Thyroid gland (tissue), 4 donors: ENCODE results near the gene MYOCOS. TPM values are rescaled to one million over a fixed set of nuclear protein-coding genes. Genes with fewer than 3 reads are reported as not detected.

Experiments used
- DNase-seq, 2 donors: peaks; one replicate each; pipeline ENCODE4 v3.0.0-alpha.2; 2019
- H3K27ac ChIP-seq, 3 donors: fragments of 200-600 bp; sonication (generic); 1 replicate in 2 of 3; 2 replicates in 1 of 3; pipeline ENCODE4 v1.5.1; 2016 to 2019; ENCODE audit warnings: mild to moderate bottlenecking in 1 of 3, moderate library complexity in 1 of 3
- H3K27me3 ChIP-seq: fragments of 200-600 bp; sonication (generic); one replicate; pipeline ENCODE4 v1.5.1; 2019
- H3K36me3 ChIP-seq, 2 donors: fragments of 200-600 bp; sonication (generic); one replicate each; pipeline ENCODE4 v1.5.1; 2016 to 2019
- H3K4me1 ChIP-seq, 2 donors: fragments of 200-600 bp; sonication (generic); one replicate each; pipeline ENCODE4 v1.5.1; 2017 to 2019
- H3K4me3 ChIP-seq, 3 donors: fragments of 200-600 bp; sonication (generic); replicated peaks in 1 of 3; 1 replicate in 2 of 3; 2 replicates in 1 of 3; pipeline ENCODE4 v1.5.1; 2016; ENCODE audit warnings: mild to moderate bottlenecking in 1 of 3
- H3K9me3 ChIP-seq: fragments of 200-600 bp; sonication (generic); one replicate; pipeline ENCODE4 v1.5.1; 2017
- CTCF ChIP-seq, 6 experiments: fragments of 200-600 bp in 3 of 6; fragments of 450-650 bp in 3 of 6; sonication (generic) in 3 of 6; IDR thresholded peaks; one replicate each; pipeline ENCODE4 v1.5.1; 2016 to 2019; ENCODE audit warnings: antibody characterized with exemption in 6 of 6, mild to moderate bottlenecking in 2 of 6, inconsistent platforms in 1 of 6, moderate library complexity in 1 of 6
- POLR2A ChIP-seq, 2 donors: fragments of 450-650 bp; IDR thresholded peaks; one replicate each; pipeline ENCODE4 v1.6.1; 2017; ENCODE audit warnings: antibody characterized with exemption in 2 of 2, mild to moderate bottlenecking in 2 of 2, moderate library complexity in 1 of 2
- WGBS, 2 donors: methylation state at CpG; one replicate each; pipeline ENCODE4 v1.1.5; 2017; 5-methylcytosine and 5-hydroxymethylcytosine counted together
- intact Hi-C: fragments of 100-400 bp; cut with DNase I; formaldehyde crosslinking; loops from one replicate; pipeline ENCODE4 v1.15.1; 2023
- total RNA-seq, 4 donors: library from RNA; depleted of rRNA; stranded (reverse); fragments of >200 nt; gene quantifications; one replicate each; pipeline ENCODE4 v1.2.3, GENCODE V29; 2016

MYOCOS gene
- total RNA-seq, 4 donors from 2014 or later = 1.2 TPM; not detected in 3

DNA sequence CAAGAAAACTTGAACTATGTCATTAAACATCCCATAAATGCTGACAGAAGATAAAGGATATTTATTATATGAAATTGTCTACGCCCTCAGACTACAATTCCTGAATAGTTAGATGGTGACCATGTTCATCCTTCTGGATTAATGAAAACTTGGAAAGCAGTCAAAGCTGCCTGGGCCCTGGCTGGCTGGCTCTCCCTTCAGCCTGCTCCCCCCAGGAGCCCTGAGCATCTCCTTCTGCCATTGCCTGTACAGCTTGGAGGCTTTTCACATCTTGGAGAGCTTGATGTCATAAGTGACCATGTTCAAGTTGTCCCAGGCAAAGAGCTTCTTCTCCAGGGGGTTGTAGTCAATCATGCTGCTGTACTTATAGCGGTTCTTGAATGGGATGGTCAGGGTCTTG is 13.6 kb downstream of the MYOCOS start:
- no peaks in the 10 kb centered on the region for H3K4me1 ChIP-seq
- intact Hi-C loops = no loop called here
- 90 to 98% methylated on average over 2 of the region's 2 CpGs for WGBS, 2 donors
- H3K36me3 ChIP-seq = no peaks in the 10 kb centered on the region
- no peak for DNase-seq
- no peaks in the 10 kb centered on the region for H3K9me3 ChIP-seq
- H3K27ac ChIP-seq = no peak overlapping the region
- TF ChIP-seq CTCF (IDR thresholded peaks at IDR 0.05) (no peak), POLR2A (IDR thresholded peaks at IDR 0.05) (no peak)
- H3K27me3 ChIP-seq = no peaks in the 10 kb centered on the region
- H3K4me3 ChIP-seq = no peak overlapping the region

GRCh38 chr1:171636141-171636540 is 14.1 kb downstream of the MYOCOS start:
- Histone ChIP-seq H3K27me3 (no peaks in the 10 kb centered on the region), H3K27ac (no peak overlapping the region), H3K36me3 (no peaks in the 10 kb centered on the region), H3K4me1 (no peaks in the 10 kb centered on the region), H3K9me3 (no peaks in the 10 kb centered on the region), H3K4me3 (no peak overlapping the region)
- WGBS, 2 donors = 80 to 90% methylated on average over 11 of the region's 11 CpGs
- intact Hi-C loops = no loop called here
- no peak for DNase-seq
- TF ChIP-seq POLR2A (IDR thresholded peaks at IDR 0.05) = no peak
- TF ChIP-seq CTCF (IDR thresholded peaks at IDR 0.05) = no peak

DNA sequence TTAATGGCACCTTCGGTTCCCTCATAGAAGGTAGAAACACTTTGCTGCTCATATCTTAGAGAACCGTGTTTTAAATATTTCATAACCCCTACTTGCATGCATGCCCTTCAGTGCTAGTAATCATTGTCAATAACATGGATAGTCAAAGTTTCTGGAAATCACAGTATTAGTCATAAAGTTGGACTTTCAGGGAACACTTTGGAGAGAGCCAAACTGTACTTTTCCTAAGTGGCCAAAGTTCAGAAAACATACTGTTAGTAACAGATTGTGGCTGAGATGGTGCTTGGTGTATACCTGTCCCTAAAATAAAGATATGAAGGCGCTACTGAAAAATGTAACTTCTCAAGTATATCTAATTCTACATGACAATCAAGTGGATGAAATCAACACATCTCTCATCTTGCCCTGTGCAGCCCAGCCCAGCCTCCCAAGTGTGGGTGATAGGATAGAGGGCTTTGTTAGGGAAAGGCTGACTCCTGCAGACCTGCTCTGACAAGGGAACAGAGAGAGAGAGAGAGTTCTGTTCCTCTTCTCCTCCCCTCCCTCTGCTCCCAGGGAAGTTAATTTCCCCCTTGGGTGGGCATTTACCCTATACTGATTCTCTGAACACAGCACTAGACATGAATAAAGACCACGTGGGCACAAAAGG is 16.0 kb downstream of the MYOCOS start:
- no peak overlapping the region for H3K4me3 ChIP-seq
- 66 to 96% methylated on average over 4 of the region's 4 CpGs for WGBS, 2 donors
- no peaks in the 10 kb centered on the region for H3K9me3 ChIP-seq
- no peaks in the 10 kb centered on the region for H3K36me3 ChIP-seq
- H3K27ac ChIP-seq = no peak overlapping the region
- TF ChIP-seq CTCF (IDR thresholded peaks at IDR 0.05) (no peak), POLR2A (IDR thresholded peaks at IDR 0.05) (no peak)
- H3K27me3 ChIP-seq = no peaks in the 10 kb centered on the region
- intact Hi-C loops = no loop called here
- DNase-seq = no peak
- no peaks in the 10 kb centered on the region for H3K4me1 ChIP-seq

DNA sequence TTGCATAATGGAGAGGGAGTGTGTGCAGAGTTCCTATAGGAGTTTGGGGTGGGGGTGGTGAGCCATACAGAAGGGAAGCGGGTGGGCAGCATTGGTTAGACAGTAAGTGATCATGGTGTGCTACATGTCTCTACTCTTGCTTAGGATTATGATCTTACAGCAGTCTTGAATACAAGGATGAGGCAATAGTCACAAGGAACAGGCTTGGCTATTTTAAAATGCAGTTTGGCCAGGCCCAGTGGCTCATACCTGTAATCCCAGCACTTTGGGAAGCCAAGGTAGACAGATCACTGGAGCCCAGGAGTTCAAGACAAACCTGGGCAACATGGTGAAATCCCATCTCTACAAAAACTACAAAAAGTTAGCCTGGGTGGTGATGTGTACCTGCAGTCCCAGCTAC is 18.2 kb downstream of the MYOCOS start:
- intact Hi-C loops = loop anchor here (10.0 kb wide), 2 partner anchors 75 to 345 kb away; no protein-coding TSS in a partner anchor
- no peak for DNase-seq
- H3K4me3 ChIP-seq = no peak overlapping the region
- H3K27ac ChIP-seq = no peak overlapping the region
- peaks cover 2 to 3% of the 10 kb centered on the region in 2 donors for H3K4me1 ChIP-seq
- no peaks in the 10 kb centered on the region for H3K36me3 ChIP-seq
- no peaks in the 10 kb centered on the region for H3K9me3 ChIP-seq
- WGBS, 2 donors = 96 to 97% methylated on average over 1 of the region's 1 CpG
- no peaks in the 10 kb centered on the region for H3K27me3 ChIP-seq
- TF ChIP-seq CTCF (IDR thresholded peaks at IDR 0.05) (no peak), POLR2A (IDR thresholded peaks at IDR 0.05) (no peak)

DNA sequence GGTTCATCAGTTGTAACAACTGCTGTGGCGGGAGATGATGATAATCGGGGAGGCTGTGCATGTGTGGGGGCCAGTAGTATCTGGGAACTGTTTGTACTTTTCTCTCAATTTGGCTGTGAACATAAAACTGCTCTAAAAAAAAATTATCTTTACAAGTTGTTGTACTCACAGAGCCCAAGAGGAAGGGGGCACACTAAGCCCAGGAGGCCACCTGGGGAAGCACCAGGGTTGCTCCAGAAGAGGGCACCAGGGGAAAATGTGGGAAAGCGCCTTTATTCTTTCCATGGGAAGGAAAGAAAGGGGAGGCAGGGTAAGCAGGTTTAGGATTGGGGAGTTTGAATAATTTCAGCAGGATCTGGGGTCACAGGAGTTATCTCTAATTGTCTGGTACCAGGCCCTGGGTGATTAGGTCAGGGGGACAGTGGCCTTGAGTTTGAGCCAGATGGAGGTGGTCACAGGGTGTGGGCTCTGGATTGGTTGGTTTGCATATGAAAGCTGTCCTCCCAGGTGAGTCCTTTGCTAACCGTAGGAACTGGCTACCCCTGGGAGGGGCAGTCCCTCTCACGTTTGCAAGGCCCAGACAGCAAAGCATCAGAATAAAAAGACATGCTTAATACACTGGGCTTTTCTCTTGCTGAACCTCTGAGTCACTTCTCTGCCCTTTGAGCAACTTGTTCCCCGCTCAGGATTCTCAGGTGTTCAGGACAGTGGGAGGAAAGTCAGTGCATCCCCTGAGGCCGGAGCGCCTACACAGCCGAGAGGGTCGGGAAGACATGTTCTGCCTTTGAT is 19.2 kb downstream of the MYOCOS start:
- DNase-seq = no peak
- Histone ChIP-seq H3K27me3 (no peaks in the 10 kb centered on the region), H3K4me1 (peaks cover 3 to 9% of the 10 kb centered on the region in 2 donors), H3K4me3 (no peak overlapping the region), H3K36me3 (no peaks in the 10 kb centered on the region), H3K9me3 (no peaks in the 10 kb centered on the region), H3K27ac (no peak overlapping the region)
- intact Hi-C loops = loop anchor here (10.0 kb wide), 2 partner anchors 74 to 344 kb away; no protein-coding TSS in a partner anchor
- no peak for TF ChIP-seq CTCF (IDR thresholded peaks at IDR 0.05)
- TF ChIP-seq POLR2A (IDR thresholded peaks at IDR 0.05) = no peak
- WGBS, 2 donors = 70 to 85% methylated on average over 8 to 10 of the region's 10 CpGs
